C4-2B (cell line): ENCODE measurements around the gene ITGA3.

ENCODE experiments used
- CTCF ChIP-seq: fragments of 450-650 bp; conservative IDR thresholded peaks from 2 replicates; pipeline ENCODE4 v1.5.1; 2017; ENCODE audit warnings: mild to moderate bottlenecking
- ZFX ChIP-seq: fragments of 450-650 bp; IDR thresholded peaks from 2 replicates; pipeline ENCODE4 v1.6.1; 2017

- no peak for TF ChIP-seq CTCF
- no peak for TF ChIP-seq ZFX
Observed at GRCh38 chr17:50129728-50130558, 74.0 kb downstream of the ITGA3 start, which contains the start of gene SAMD14.
